Measurements from ENCODE around the gene CDKAL1. TPM values are rescaled to one million over a fixed set of nuclear protein-coding genes. Genes with fewer than 3 reads are reported as not detected.

The CDKAL1 gene
- total RNA-seq, 1 donor from 2014 or later, result 34.3 TPM

DNA sequence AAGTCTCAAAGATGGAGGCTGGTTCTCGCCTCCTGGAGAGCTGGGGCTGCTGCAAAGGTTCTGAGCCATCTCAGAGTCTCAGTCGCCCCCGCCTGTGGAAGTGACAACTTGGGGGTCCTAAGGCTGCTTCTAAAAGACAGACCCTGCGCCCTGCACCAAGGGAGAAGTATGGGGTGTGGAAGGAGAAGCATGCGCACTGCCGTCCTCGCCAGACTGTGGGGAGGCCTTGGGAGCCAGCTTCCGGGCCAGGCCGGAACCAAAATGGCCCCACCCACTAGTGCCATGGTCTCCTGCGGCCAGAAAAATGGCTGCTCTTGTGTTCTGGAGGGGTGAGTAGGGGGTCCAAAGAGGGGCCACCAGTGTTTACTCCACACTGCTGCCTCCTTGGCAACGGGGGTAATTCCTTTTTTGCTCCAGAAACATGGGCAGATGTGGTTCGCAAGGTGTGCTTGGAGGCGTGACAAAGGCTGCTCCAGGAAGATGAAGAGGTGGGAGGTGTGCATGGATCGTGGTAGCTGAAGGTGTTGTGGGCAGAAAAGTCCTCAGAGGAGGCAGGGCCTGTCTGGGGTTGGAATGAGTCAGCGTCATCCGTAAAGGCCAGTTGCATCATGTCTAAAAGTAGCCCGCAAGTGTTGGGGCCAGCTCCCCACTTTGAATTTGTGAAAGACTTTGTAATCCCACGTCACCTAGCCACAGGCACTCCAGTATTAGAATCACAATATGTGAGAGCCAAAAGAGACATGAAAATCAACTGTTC, 729.5 kb downstream of the CDKAL1 start:
- DNase-seq (ENCODE audit: low spot score, unreplicated experiment), result no peak
- H3K27me3 Mint-ChIP-seq, result no peaks in the 10 kb centered on the region
- no peak overlapping the region for H3K4me3 Mint-ChIP-seq (ENCODE audit: low read depth)
- no peaks in the 10 kb centered on the region for H3K9me3 Mint-ChIP-seq (ENCODE audit: low read depth)
- H3K4me1 Mint-ChIP-seq (ENCODE audit: low read depth), result peaks cover 14% of the 10 kb centered on the region
- H3K36me3 Mint-ChIP-seq (ENCODE audit: insufficient read depth), result no peaks in the 10 kb centered on the region
- TF ChIP-seq, protein P1, sequence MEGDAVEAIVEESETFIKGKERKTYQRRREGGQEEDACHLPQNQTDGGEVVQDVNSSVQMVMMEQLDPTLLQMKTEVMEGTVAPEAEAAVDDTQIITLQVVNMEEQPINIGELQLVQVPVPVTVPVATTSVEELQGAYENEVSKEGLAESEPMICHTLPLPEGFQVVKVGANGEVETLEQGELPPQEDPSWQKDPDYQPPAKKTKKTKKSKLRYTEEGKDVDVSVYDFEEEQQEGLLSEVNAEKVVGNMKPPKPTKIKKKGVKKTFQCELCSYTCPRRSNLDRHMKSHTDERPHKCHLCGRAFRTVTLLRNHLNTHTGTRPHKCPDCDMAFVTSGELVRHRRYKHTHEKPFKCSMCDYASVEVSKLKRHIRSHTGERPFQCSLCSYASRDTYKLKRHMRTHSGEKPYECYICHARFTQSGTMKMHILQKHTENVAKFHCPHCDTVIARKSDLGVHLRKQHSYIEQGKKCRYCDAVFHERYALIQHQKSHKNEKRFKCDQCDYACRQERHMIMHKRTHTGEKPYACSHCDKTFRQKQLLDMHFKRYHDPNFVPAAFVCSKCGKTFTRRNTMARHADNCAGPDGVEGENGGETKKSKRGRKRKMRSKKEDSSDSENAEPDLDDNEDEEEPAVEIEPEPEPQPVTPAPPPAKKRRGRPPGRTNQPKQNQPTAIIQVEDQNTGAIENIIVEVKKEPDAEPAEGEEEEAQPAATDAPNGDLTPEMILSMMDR (IDR thresholded peaks at IDR 0.05; ENCODE audit: unreplicated experiment), result no peak
- H3K27ac Mint-ChIP-seq, result no peak overlapping the region

DNA sequence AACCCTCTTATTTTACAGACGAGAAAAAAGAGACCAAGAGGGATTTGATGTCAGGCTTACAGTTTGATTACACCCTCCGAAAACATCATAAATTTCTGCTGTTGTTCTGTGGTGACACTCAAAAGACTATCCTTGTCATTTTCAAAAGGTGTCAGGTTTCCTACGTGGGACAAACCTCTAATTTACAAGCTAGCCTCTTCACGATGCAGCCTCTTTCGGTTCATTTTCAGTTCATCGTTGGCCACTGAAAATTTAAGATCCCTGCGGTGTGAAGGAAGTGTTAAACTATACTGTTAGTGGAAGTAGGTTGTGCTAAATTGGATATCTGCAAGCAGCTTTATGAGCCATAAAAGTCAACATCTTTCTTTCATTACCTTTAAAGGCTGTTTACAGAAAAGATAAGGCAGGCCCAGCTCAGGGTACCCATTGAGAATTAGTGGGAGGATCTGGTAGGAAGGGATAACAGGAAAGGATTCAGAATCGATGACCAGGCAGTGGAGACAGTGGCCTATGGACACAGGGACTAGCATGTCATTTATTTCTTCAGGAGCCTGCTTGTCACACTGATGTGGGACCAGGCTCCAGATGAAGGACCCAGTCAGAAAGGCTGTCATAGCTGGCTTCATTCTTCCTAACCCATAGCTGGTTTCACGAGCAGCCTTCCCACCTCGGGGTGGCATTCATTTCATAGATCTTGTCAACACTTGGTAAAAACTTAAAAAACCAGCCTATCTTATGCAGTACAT, 730.2 kb downstream of the CDKAL1 start:
- H3K36me3 Mint-ChIP-seq (ENCODE audit: insufficient read depth), result no peaks in the 10 kb centered on the region
- no peak for DNase-seq (ENCODE audit: low spot score, unreplicated experiment)
- H3K27ac Mint-ChIP-seq, result peak overlapping the region; percentile 77
- peaks cover 14% of the 10 kb centered on the region for H3K4me1 Mint-ChIP-seq (ENCODE audit: low read depth)
- no peaks in the 10 kb centered on the region for H3K9me3 Mint-ChIP-seq (ENCODE audit: low read depth)
- H3K4me3 Mint-ChIP-seq (ENCODE audit: low read depth), result peak overlapping the region; percentile 11
- TF ChIP-seq, protein P1 (IDR thresholded peaks at IDR 0.05; ENCODE audit: unreplicated experiment), result no peak
- H3K27me3 Mint-ChIP-seq, result no peaks in the 10 kb centered on the region

DNA sequence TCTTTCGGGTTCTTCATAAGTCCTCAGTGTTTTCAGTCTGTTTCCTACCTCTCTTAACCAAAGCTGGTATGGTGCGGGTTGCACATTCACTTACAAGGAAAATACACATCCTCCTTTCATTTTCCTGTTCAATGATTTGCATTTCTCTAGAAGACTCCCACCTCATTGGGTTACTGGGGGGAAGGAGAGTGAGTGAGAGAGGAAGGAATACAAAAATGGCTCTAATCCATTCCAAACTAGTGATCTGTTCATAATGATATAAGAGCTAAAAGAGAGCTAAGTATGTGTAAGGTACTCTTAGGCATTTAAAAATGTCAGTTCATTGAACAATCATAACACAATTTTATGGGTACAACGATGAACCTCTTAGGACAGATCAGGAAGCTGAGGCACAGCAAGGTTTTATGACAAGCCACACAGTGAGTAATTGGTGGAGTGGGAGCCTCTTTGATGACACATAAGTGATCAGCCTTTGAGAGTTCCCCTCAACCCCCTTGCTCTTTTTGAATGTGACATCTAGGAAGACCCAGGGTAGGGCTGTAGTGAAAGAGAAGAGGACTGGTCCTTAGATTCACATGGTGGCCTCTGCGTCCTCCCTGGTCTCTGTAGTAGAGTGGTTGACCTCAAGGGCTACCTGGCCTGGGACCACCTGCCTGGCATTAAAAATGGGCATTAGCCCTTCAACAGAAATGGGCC, 730.9 kb downstream of the CDKAL1 start:
- no peaks in the 10 kb centered on the region for H3K27me3 Mint-ChIP-seq
- H3K4me1 Mint-ChIP-seq (ENCODE audit: low read depth), result peaks cover 14% of the 10 kb centered on the region
- DNase-seq (ENCODE audit: low spot score, unreplicated experiment), result no peak
- H3K9me3 Mint-ChIP-seq (ENCODE audit: low read depth), result no peaks in the 10 kb centered on the region
- TF ChIP-seq, protein P1 (IDR thresholded peaks at IDR 0.05; ENCODE audit: unreplicated experiment), result no peak
- no peak overlapping the region for H3K4me3 Mint-ChIP-seq (ENCODE audit: low read depth)
- H3K36me3 Mint-ChIP-seq (ENCODE audit: insufficient read depth), result no peaks in the 10 kb centered on the region
- no peak overlapping the region for H3K27ac Mint-ChIP-seq

DNA sequence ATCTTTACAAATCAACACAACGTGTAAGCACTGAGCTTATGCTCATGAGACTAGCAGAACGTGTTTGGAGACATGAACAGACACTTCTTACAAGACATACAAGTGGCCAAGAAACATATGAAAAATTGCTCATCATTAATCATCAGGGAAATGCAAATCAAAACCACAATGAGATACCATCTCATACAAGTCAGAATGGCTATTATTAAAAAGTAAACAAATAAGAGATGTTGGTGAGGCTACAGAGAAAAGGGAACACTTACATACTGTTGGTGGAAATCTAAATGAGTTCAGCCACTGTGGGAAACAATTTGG, 731.4 kb downstream of the CDKAL1 start:
- peaks cover 16% of the 10 kb centered on the region for H3K4me1 Mint-ChIP-seq (ENCODE audit: low read depth)
- H3K4me3 Mint-ChIP-seq (ENCODE audit: low read depth), result no peak overlapping the region
- H3K9me3 Mint-ChIP-seq (ENCODE audit: low read depth), result no peaks in the 10 kb centered on the region
- no peak for DNase-seq (ENCODE audit: low spot score, unreplicated experiment)
- no peak overlapping the region for H3K27ac Mint-ChIP-seq
- no peaks in the 10 kb centered on the region for H3K27me3 Mint-ChIP-seq
- TF ChIP-seq, protein P1 (IDR thresholded peaks at IDR 0.05; ENCODE audit: unreplicated experiment), result no peak
- no peaks in the 10 kb centered on the region for H3K36me3 Mint-ChIP-seq (ENCODE audit: insufficient read depth)

DNA sequence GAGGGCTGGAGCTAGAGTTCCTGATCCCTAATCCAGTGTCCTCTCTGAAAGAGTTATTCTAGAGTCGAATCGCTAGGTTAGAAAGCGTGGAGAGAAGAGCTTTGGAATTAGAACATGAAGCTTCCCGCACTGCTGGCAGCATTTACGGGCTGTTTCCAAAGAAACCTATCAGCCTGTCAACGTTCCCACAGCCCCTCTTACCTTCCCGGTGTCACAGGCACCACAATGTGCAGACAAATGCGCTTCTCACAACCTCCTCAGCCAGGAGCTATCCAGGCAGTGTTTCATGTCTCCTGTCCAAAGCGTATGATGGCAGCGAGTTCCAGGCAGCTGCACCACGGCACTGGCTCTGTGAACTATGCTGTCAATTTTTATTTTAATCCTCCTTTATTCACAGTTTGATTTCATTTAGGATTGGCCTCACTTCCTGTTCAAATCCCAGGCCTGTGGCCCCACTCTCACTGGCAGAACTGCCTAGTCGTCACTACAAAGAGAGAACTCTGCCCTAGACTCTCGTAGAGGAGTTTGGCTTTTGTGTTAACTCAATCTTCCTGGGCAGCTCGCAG, 736.5 kb downstream of the CDKAL1 start:
- Mint-ChIP-seq H3K27me3 (no peaks in the 10 kb centered on the region), H3K27ac (peak overlapping the region; percentile 74), H3K4me3 (ENCODE audit: low read depth) (no peak overlapping the region)

More for the DNA sequence above, 736.5 kb downstream of the CDKAL1 start:
- TF ChIP-seq, protein P1 (IDR thresholded peaks at IDR 0.05; ENCODE audit: unreplicated experiment), result no peak
- Mint-ChIP-seq H3K9me3 (ENCODE audit: low read depth) (peaks cover 10% of the 10 kb centered on the region), H3K36me3 (ENCODE audit: insufficient read depth) (peaks cover 3% of the 10 kb centered on the region), H3K4me1 (ENCODE audit: low read depth) (peaks cover 8% of the 10 kb centered on the region)
- no peak for DNase-seq (ENCODE audit: low spot score, unreplicated experiment)

All from progenitor cell of endocrine pancreas (in vitro differentiated cells).